Measurements from ENCODE around the gene KIRREL3.
"Not testable (repeated sequence)": the region's sequence is repeated elsewhere in the genome, so short reads cannot be mapped to it uniquely, and the experiment has no call there.

KIRREL3 gene

GRCh38 chr11:126996036-126996804 is 4.3 kb downstream of the KIRREL3 start:
- no peak for DNase-seq

DNA sequence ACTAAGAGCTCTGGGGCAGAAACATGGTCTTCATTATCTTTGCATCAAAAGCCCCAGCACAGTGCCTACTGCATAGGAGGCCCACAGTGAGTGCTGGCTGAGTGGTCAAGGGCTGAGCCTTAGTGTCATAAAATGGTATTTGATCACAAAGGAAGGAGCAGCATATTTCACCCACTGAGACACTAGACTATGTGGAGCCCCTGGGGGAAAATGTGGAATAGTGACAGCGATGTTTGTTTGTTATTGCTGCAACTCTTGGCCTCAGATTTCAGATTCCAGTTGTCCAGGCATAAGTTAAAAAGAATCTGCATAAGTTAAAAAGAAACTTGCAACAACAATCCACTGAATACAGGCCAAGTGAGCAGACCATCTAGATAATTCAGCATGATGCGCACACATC is 7.0 kb downstream of the KIRREL3 start:
- no peak for DNase-seq

GRCh38 chr11:126992804-126993111 is 7.8 kb downstream of the KIRREL3 start:
- DNase-seq: no peak

GRCh38 chr11:126992065-126992803 is 8.3 kb downstream of the KIRREL3 start:
- DNase-seq: no peak

GRCh38 chr11:126991596-126991995 is 9.0 kb downstream of the KIRREL3 start:
- no peak for DNase-seq

DNA sequence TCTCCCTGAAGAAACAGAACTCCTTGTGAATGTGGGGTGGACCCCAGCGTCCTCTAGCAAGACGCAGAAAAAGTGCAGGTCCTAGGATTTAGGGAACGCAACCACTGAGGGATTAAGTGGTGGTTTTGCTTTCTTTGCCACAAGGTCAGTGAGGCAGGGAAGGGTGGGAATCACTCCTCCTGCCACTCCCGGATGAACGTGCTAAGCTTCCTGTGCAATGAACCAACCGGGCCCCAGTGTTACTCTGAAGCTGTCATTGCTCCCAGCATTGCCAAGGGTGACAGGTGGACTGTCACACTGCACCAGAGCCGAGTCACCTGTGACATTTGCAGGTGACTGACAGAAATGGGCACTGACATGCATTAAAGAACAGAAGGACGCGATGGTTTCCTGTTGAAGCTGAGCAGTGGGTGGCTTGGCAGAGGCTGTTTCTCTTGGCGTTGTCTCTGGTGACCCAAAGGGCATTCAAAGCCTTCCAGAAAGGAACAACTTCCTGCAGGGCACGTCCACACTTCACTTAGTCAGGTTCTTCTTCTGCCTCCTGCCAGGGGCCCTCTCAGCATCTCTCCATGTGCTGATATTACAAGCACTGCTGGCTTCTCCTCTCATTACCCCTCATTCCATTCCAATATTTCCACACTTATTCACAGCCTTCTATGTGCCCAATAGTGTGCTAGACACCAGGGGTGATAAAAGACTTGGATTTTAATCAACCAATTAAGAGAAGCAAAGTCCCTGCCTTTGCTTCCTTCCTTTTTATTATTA is 9.7 kb downstream of the KIRREL3 start:
- DNase-seq: no peak

DNA sequence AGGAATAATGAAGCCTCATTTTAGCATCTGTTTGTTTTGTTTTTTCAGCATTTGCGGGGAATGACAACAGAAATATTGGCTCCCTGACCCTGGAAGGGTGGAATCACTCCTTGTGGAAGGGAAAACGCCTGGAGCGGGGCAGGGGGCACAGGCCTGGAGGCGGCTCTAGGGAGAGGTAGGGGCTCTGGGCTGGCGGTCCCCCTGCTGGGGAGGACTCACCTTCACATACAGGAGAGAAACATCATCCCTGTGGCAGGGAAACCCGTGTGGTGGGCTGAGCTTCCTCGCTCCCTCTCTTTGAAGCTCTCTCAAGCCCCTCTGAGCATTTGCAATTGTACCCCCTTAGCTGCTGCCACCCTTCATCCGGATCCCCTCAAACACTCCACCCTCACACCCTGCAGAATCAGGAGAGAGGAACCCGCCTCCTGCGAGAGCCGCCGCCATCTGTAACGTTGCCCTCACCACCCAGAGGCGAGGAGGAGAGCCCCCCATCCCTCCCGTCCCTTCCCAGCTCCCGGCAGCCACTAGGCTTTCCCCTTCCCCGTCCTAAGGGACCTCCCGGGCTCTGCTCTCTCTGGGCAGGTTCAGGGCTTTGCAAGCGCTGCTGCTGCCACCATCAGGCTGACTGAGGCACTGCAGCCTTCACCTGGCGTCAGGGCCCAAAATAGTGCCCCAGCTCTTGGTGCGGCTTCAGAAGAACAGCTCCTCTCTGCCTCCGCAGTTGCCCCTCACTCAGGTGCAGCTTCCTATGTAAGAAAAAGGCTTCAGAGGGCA is 10.4 kb downstream of the KIRREL3 start:
- DNase-seq: peak; percentile 87

- DNase-seq: no peak
Measured at GRCh38 chr11:126988655-126989054, 11.9 kb downstream of the KIRREL3 start.

GRCh38 chr11:126981635-126982034 is 18.9 kb downstream of the KIRREL3 start:
- DNase-seq: no peak

DNA sequence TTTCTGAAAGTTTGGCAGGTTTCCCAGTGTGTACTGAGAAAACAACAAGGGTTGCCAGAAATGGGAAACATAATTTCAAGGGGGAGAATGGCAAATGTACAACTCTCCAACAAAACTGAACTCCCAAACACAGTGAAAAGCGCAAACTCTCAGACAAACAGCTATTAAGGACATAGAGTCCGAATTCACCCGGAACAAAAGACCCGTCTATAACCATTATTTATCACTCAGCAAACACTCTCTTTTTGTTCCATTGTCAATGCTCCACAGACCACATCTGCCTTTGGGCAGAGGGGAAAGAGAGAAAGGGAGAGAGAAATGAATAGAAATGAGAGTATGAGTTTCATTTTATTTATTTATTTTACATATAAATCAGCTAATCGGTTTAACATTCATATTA is 21.7 kb downstream of the KIRREL3 start:
- peak; percentile 93 for DNase-seq

GRCh38 chr11:126978165-126978564 is 22.4 kb downstream of the KIRREL3 start:
- DNase-seq: no peak

- no peak for DNase-seq
Measured at GRCh38 chr11:126973051-126973450, 27.5 kb downstream of the KIRREL3 start.

DNA sequence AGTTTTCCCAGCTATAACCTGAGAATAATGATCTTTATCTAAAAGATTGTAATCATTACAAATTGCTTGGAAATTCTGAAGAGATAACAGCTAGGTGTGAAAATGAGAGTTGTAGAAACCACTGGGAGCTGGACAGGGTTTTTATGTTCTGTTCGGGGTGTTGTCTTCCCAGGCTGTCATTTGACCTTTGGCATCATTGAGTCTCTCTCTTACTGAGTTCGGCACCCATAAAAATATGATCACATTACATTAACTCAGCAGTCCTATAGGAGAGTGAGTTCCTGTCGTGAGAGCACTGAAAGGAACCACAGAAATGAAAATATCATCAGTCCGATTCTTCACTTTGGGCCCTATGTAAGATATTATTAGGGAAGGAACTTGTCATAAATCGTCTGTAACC is 29.3 kb downstream of the KIRREL3 start:
- DNase-seq: no peak

DNA sequence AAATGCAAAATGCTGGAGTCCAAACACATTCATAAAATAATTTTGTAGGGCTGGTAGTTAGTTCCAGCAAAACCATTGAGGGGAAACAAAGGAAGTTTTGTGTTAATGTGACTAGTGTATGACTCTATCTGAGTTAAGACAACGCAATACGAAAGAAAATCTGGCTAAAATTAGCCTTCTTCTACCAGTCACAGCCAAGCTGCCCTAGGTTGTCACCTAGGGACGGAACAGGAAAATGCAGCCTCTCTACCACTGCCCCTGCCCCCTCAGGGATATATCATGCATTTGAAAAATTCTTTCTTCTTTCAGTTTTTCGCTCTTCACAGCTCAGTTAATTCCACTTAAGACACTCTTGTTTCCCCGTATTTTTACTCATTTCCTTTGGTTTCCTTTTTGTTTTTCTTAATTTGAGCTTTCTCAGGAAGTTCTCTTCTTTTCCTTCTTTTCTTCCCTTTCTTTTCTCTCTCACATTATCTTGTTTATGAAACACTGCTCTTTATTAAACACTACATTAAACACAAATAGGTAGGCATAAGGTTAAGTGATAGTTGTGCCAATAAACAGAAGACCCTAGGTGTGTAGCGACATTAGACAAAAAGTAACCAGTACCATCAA is 30.6 kb downstream of the KIRREL3 start:
- peak; percentile 11 for DNase-seq

DNA sequence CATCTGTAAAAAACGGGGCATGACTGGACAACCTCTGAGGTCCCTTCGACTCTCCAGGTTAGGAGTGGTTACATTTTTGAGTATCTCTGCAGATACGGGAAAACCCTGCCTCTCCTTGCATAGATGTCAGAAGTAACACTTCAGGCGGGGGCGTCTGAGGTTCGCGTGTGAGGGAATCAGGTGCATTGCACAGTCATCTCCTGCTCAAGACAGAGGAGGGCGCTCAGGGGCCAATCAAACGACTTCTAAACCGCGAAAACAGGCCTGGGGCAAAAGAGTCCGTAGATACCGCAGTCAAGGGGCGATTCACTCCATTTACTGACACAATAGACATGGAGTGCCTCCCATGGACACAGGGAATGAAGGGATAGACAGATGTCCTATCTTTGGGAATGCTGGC is 31.7 kb downstream of the KIRREL3 start:
- no peak for DNase-seq

DNA sequence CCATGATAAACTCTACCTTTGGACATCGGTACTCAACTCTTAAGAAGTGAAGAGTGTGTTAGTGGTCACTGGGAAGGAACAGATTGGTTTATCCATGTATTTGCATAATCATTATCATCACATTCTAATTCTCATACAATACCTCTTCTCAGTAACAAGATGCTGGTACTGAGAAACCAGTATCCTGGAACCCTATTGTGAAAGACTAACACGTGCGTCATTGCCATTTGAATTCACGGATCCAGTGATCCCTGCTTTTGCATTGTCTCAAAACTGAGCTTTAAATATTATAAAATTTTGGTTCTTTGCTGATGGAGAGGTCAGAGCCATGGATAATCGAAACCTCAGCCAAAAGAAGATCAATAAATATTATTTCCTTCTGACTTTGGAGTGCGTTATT is 35.2 kb downstream of the KIRREL3 start:
- DNase-seq: no peak

- DNase-seq: no peak
Measured at GRCh38 chr11:126963603-126964363, 36.8 kb downstream of the KIRREL3 start.

- DNase-seq: no peak
Measured at GRCh38 chr11:126963115-126963514, 37.5 kb downstream of the KIRREL3 start.

GRCh38 chr11:126959700-126960099 is 40.9 kb downstream of the KIRREL3 start:
- no peak for DNase-seq

- DNase-seq: no peak
Measured at GRCh38 chr11:126956635-126957034, 43.9 kb downstream of the KIRREL3 start.

- not testable (repeated sequence) for DNase-seq
Measured at GRCh38 chr11:126952533-126952932, 48.0 kb downstream of the KIRREL3 start.

DNA sequence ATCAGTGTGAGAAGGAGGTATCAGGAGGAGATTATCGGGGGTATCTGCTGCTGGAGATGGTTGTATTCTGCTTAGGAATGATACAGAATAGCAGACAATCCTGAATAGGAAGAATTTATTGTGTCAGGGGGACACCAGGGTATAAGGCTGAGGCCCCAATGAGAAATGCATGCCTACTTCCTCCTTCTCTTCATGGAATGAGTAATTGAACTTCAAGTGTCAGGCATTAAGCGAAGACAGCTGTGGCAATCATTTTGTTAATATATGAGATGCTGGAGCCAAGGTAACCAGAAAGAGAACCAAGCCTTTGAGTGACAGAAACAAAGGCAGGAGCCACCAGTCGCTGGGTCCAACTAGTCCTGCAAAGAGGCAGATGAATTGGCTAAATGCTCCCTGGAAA is 49.1 kb downstream of the KIRREL3 start:
- no peak for DNase-seq

Data from NCI-H1092 (cell line).